IMR-90 (cell line): ENCODE measurements around the gene BCAS4. TPM values are rescaled to one million over a fixed set of nuclear protein-coding genes. Genes with fewer than 3 reads are reported as not detected.

Experiments
- ATAC-seq: fragments of 200-7000 bp; cut with Tn5 transposase; 2 replicates; pipeline ENCODE4 v1.9.1; 2020; ENCODE audit warnings: low read depth, mild to moderate bottlenecking, moderate library complexity
- BruUV-seq: library from RNA; stranded (reverse); fragments of 400-500 nt; replicated peaks from 2 replicates; lab custom pipeline; 2021; lab: Mats Ljungman, UMichigan
- CTCF ChIA-PET: fragments of 300-600 bp; formaldehyde crosslinking; extraction: SDS; loops from one replicate; lab custom pipeline; 2021; ENCODE audit warnings: antibody characterized with exemption; lab: Yijun Ruan, JAX
- POLR2A ChIA-PET: fragments of 300-600 bp; sonication (Branson Sonifier 250); formaldehyde crosslinking; loops from one replicate; lab custom pipeline; 2022; ENCODE audit warnings: antibody characterized with exemption; ENCODE audit not compliant: unreplicated experiment; lab: Charles Lee
- DNase-seq: peaks from one replicate; pipeline ENCODE4 v3.0.0; 2013
- H2AFZ ChIP-seq: replicated peaks from 2 replicates; pipeline ENCODE3; 2013; ENCODE audit warnings: low read length, mild to moderate bottlenecking; ENCODE audit not compliant: poor library complexity
- H2AK5ac ChIP-seq: 2 replicates; pipeline ENCODE4 v1.6.1; 2013; ENCODE audit warnings: low read depth, low read length, inconsistent platforms
- H2AK9ac ChIP-seq: replicated peaks from 2 replicates; pipeline ENCODE3; 2013; ENCODE audit warnings: mild to moderate bottlenecking, low read depth, low read length, moderate library complexity; ENCODE audit not compliant: poor library complexity
- H2BK120ac ChIP-seq: 2 replicates; pipeline ENCODE4 v1.6.1; 2013; ENCODE audit warnings: low read depth, low read length, inconsistent platforms
- H2BK15ac ChIP-seq: 3 replicates; pipeline ENCODE4 v1.6.1; 2013; ENCODE audit warnings: low read depth, low read length, inconsistent platforms
- H2BK20ac ChIP-seq: 2 replicates; pipeline ENCODE4 v1.6.1; 2013; ENCODE audit warnings: low read depth, mild to moderate bottlenecking, inconsistent platforms, low read length, moderate library complexity
- H2BK5ac ChIP-seq: 2 replicates; pipeline ENCODE4 v1.6.1; 2013; ENCODE audit warnings: mild to moderate bottlenecking, low read depth, low read length, inconsistent platforms; ENCODE audit not compliant: poor library complexity, severe bottlenecking
- H3K14ac ChIP-seq: replicated peaks from 2 replicates; pipeline ENCODE4 v1.6.1; 2013; ENCODE audit warnings: low read depth, low read length, inconsistent platforms
- H3K18ac ChIP-seq: 2 replicates; pipeline ENCODE4 v1.6.1; 2013; ENCODE audit warnings: low read depth, low read length, control low read depth
- H3K23ac ChIP-seq: 2 replicates; pipeline ENCODE4 v1.6.1; 2013; ENCODE audit warnings: low read depth, low read length, inconsistent platforms
- H3K27ac ChIP-seq: 2 replicates; pipeline ENCODE4 v1.5.1; 2013; ENCODE audit warnings: mild to moderate bottlenecking, control low read depth, low read length; ENCODE audit not compliant: insufficient read depth
- H3K27me3 ChIP-seq: 2 replicates; pipeline ENCODE4 v1.6.1; 2013; ENCODE audit warnings: low read length; ENCODE audit not compliant: control insufficient read depth, insufficient read depth
- H3K36me3 ChIP-seq: 2 replicates; pipeline ENCODE4 v1.6.1; 2013; ENCODE audit warnings: low read length, mixed read lengths; ENCODE audit not compliant: control insufficient read depth, insufficient read depth
- H3K4ac ChIP-seq: 2 replicates; pipeline ENCODE4 v1.6.1; 2013; ENCODE audit warnings: low read depth, low read length, inconsistent platforms
- H3K4me1 ChIP-seq: 2 replicates; pipeline ENCODE4 v1.6.1; 2013; ENCODE audit warnings: low read length, mixed read lengths; ENCODE audit not compliant: control insufficient read depth, insufficient read depth
- H3K4me2 ChIP-seq: 2 replicates; pipeline ENCODE4 v1.6.1; 2013; ENCODE audit warnings: low read depth, mild to moderate bottlenecking, control low read depth, low read length, moderate library complexity
- H3K4me3 ChIP-seq: 2 replicates; pipeline ENCODE4 v1.5.1; 2013; ENCODE audit warnings: low read depth, mild to moderate bottlenecking, control low read depth, low read length, moderate library complexity; ENCODE audit not compliant: insufficient read depth
- H3K56ac ChIP-seq: 2 replicates; pipeline ENCODE4 v1.6.1; 2013; ENCODE audit warnings: low read length, inconsistent platforms; ENCODE audit not compliant: insufficient read depth; ENCODE audit errors: extremely low read depth
- H3K79me1 ChIP-seq, 2 experiments: 2 replicates each; pipeline ENCODE4 v1.6.1; 2013; ENCODE audit warnings: low read length in 2 of 2, inconsistent platforms in 1 of 2, low read depth in 1 of 2
- H3K9ac ChIP-seq: 2 replicates; pipeline ENCODE4 v1.6.1; 2013; ENCODE audit warnings: low read depth, low read length, control low read depth
- H3K9me1 ChIP-seq: 2 replicates; pipeline ENCODE4 v1.6.1; 2013; ENCODE audit warnings: low read length, inconsistent platforms; ENCODE audit not compliant: insufficient read depth
- H3K9me3 ChIP-seq: 2 replicates; pipeline ENCODE4 v1.6.1; 2013; ENCODE audit warnings: low read length; ENCODE audit not compliant: control insufficient read depth, insufficient read depth
- H4K20me1 ChIP-seq: 2 replicates; pipeline ENCODE4 v1.6.1; 2013; ENCODE audit warnings: low read length, inconsistent platforms; ENCODE audit not compliant: insufficient read depth
- H4K5ac ChIP-seq: 2 replicates; pipeline ENCODE4 v1.6.1; 2013; ENCODE audit warnings: mild to moderate bottlenecking, low read depth, low read length, control low read depth
- H4K8ac ChIP-seq, 2 experiments: 2 replicates each; pipeline ENCODE4 v1.6.1; 2013; ENCODE audit warnings: low read depth in 2 of 2, low read length in 2 of 2, control low read depth in 1 of 2, inconsistent platforms in 1 of 2
- H4K91ac ChIP-seq: 2 replicates; pipeline ENCODE4 v1.6.1; 2013; ENCODE audit warnings: low read depth, low read length, inconsistent platforms; ENCODE audit not compliant: insufficient read depth
- FOS ChIP-seq: fragments of 150-350 bp; IDR thresholded peaks from 2 replicates; pipeline ENCODE4 v1.6.1; 2016; ENCODE audit warnings: low read depth, low read length
- SMC3 ChIP-seq: fragments of 150-350 bp; IDR thresholded peaks from 2 replicates; pipeline ENCODE4 v1.6.1; 2016; ENCODE audit warnings: low read depth, mild to moderate bottlenecking, antibody characterized with exemption, low read length, moderate library complexity
- WGBS, 2 experiments: methylation state at CpG; one replicate each; pipeline versions ENCODE4 v1.1.5 to v1.1.7; 2013; ENCODE audit warnings: missing lambda C conversion rate in 2 of 2; ENCODE audit not compliant: insufficient read length in 1 of 2; ENCODE audit errors: extremely low coverage in 2 of 2; 5-methylcytosine and 5-hydroxymethylcytosine counted together
- dilution Hi-C: fragments of 300-500 bp; cut with HindIII; formaldehyde crosslinking; loops from one replicate; pipeline ENCODE4 v1.14.3; 2018; ENCODE audit warnings: low sequenced_read_pairs; ENCODE audit not compliant: unreplicated experiment
- in situ Hi-C: fragments of 300-500 bp; cut with MboI; formaldehyde crosslinking; loops from 3 replicates; pipeline ENCODE4 v1.14.3; 2019; ENCODE audit warnings: low sequenced_read_pairs, inconsistent platforms, mixed read lengths
- intact Hi-C: fragments of 100-400 bp; cut with micrococcal nuclease; formaldehyde crosslinking; loops from 2 replicates; pipeline ENCODE4 v1.10.0; 2022
- polyA plus RNA-seq, 3 experiments: library from polyadenylated mRNA; depleted of rRNA; stranded (reverse); fragments of >200 nt; gene quantifications; 2 replicates each; pipeline ENCODE4 v1.2.3, GENCODE V29; 2012; ENCODE audit warnings: low replicate concordance in 1 of 3
- total RNA-seq: library from RNA; depleted of rRNA; stranded (reverse); fragments of >200 nt; gene quantifications from 2 replicates; pipeline ENCODE4 v1.2.3, GENCODE V29; 2012

BCAS4 gene
- total and polyA plus RNA-seq, 2 of the 4 experiments (the other 2 are of a cell fraction) = 42.7 to 47.5 TPM

GRCh38 chr20:50806126-50806768 lies 11.4 kb downstream of the BCAS4 start:
- H4K8ac ChIP-seq = no peak overlapping the region
- no peak overlapping the region for H3K56ac ChIP-seq
- H3K4ac ChIP-seq = no peak overlapping the region
- no peak overlapping the region for H2BK20ac ChIP-seq
- no peak overlapping the region for H2AK5ac ChIP-seq
- no peak overlapping the region for H2AFZ ChIP-seq
- no peak overlapping the region for H4K5ac ChIP-seq
- no peak overlapping the region for H2AK9ac ChIP-seq
- ChIA-PET POLR2A (no interaction called here), CTCF (no interaction called here)
- H3K4me2 ChIP-seq = no peak overlapping the region
- no peak for ATAC-seq
- TF ChIP-seq SMC3 = no peak
- no peak for TF ChIP-seq FOS
- WGBS, 2 experiments = 66% methylated on average over 3 of the region's 5 CpGs; no CpG with 5 or more reads in 1 of the 2 experiments
- no peak overlapping the region for H2BK5ac ChIP-seq
- H4K20me1 ChIP-seq = no peaks in the 10 kb centered on the region; the same call in 1 of the 2 replicates
- no peak overlapping the region for H3K9ac ChIP-seq
- no peak overlapping the region for H3K14ac ChIP-seq
- H3K4me3 ChIP-seq = no peak overlapping the region
- no peaks in the 10 kb centered on the region for H3K27me3 ChIP-seq
- intact Hi-C loops (no loop called here), in situ Hi-C loops (no loop called here), dilution Hi-C loops (loop anchor here (25.0 kb wide), 1 partner anchor 106 kb away; no protein-coding TSS in a partner anchor)
- H3K23ac ChIP-seq = no peak overlapping the region
- no peaks in the 10 kb centered on the region for H3K4me1 ChIP-seq
- H3K79me1 ChIP-seq = peaks cover 4 to 20% of the 10 kb centered on the region in 2 experiments
- no peak overlapping the region for H3K27ac ChIP-seq
- H3K9me1 ChIP-seq = 0 out of 2 replicates have a peak, but pooled peaks cover 3% of the 10 kb centered on the region
- no peaks in the 10 kb centered on the region for H3K36me3 ChIP-seq
- no peaks in the 10 kb centered on the region for H3K9me3 ChIP-seq
- H4K91ac ChIP-seq = no peak overlapping the region
- no peak overlapping the region for H2BK120ac ChIP-seq
- no peak overlapping the region for H3K18ac ChIP-seq
- DNase-seq = no peak
- no peak overlapping the region for H2BK15ac ChIP-seq
- BruUV-seq = no TSS peak
